ENCODE results near the gene CACNG3. TPM values are rescaled to one million over a fixed set of nuclear protein-coding genes. Genes with fewer than 3 reads are reported as not detected.

The CACNG3 gene
- total and polyA plus RNA-seq, 2 of the 13 experiments (the other 11 are each of a cell fraction or from before 2014, with no cell fraction given) = not detected

DNA sequence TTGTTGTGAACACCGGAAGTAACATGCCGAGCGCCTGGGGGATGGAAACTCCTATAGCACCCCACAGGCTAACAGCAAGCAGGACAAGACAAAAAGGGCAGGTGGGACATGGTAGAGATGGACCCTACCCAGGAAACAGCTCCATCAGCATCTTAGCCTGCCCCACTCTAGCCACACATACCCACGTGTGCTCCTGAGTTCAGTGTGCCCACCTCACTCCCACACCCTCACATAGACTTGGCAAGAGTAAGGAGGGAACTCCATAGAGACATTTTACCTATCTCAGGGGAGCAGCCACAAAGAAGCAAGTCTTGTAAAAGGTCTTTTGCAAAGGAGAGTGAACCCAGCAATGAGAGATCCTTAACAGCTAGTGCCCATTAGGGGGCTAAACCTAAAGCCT lies 37.8 kb upstream of the CACNG3 start:
- FAIRE-seq = no peak
- H3K9me3 ChIP-seq (ENCODE audit: low read length) = no peaks in the 10 kb centered on the region
- no peak overlapping the region for H2AFZ ChIP-seq (ENCODE audit: low read length)
- WGBS (ENCODE audit: low lambda C conversion rate) = 30% methylated on average over 4 of the region's 4 CpGs
- no peaks in the 10 kb centered on the region for H4K20me1 ChIP-seq (ENCODE audit: insufficient read depth, low read length)
- no peak overlapping the region for H3K27ac ChIP-seq (ENCODE audit: extremely low read length, insufficient read depth, low read length)
- CTCF ChIA-PET (ENCODE audit: low intra/inter-chr PET ratio, low total read pairs) = no interaction called here
- H3K27me3 ChIP-seq (ENCODE audit: control insufficient read depth in 1 of 2, insufficient read depth in 2 of 2, low read length in 2 of 2) = peaks cover 0 to 14% of the 10 kb centered on the region in 2 experiments; a peak in 3 of 5 replicates
- DNase-seq (ENCODE audit: low spot score) = no peak
- no peaks in the 10 kb centered on the region for H3K79me2 ChIP-seq (ENCODE audit: insufficient read depth, low read length)
- no TSS peak for BruUV-seq (replicated peaks)
- no peak for ATAC-seq
- H3K4me3 ChIP-seq (replicated peaks in 1 of 3; ENCODE audit: insufficient read depth in 1 of 3, low read depth in 2 of 3, low read length in 3 of 3) = no peak overlapping the region
- TF ChIP-seq ZNF530 (CRISPR knock-in tag; IDR thresholded peaks at IDR 0.05; ENCODE audit: low read depth) (no peak), GFI1 (CRISPR knock-in tag; IDR thresholded peaks at IDR 0.05; ENCODE audit: borderline replicate concordance) (no peak), TEAD2 (CRISPR knock-in tag; IDR thresholded peaks at IDR 0.05) (no peak), ZNF597 (CRISPR knock-in tag; IDR thresholded peaks at IDR 0.05) (no peak), PRDM4 (CRISPR knock-in tag; IDR thresholded peaks at IDR 0.05; ENCODE audit: borderline replicate concordance) (no peak)
- TF ChIP-seq, protein P1, sequence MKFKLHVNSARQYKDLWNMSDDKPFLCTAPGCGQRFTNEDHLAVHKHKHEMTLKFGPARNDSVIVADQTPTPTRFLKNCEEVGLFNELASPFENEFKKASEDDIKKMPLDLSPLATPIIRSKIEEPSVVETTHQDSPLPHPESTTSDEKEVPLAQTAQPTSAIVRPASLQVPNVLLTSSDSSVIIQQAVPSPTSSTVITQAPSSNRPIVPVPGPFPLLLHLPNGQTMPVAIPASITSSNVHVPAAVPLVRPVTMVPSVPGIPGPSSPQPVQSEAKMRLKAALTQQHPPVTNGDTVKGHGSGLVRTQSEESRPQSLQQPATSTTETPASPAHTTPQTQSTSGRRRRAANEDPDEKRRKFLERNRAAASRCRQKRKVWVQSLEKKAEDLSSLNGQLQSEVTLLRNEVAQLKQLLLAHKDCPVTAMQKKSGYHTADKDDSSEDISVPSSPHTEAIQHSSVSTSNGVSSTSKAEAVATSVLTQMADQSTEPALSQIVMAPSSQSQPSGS (CRISPR knock-in tag; IDR thresholded peaks at IDR 0.05) = no peak
- intact Hi-C loops (cut with micrococcal nuclease; ENCODE audit: unreplicated experiment) (no loop called here), in situ Hi-C loops (cut with HindIII; ENCODE audit: extremely low pct_ligation_motif_present, low pct_unique_long_range_greater_than_20kb) (no loop called here)
- no peak overlapping the region for H3K9ac ChIP-seq (ENCODE audit: insufficient read depth, low read depth, low read length)
- no peaks in the 10 kb centered on the region for H3K4me1 ChIP-seq (ENCODE audit: insufficient read depth, low read length)
- POLR2A ChIA-PET = no interaction called here
- no peaks in the 10 kb centered on the region for H3K36me3 ChIP-seq (replicated peaks in 1 of 2; ENCODE audit: control insufficient read depth in 1 of 2, insufficient read depth in 2 of 2, low read length in 2 of 2)
- no peak overlapping the region for H3K4me2 ChIP-seq (ENCODE audit: low read depth, low read length)
